ENCODE data around the gene ATL2.

- TF ChIP-seq HDGF (IDR thresholded peaks at IDR 0.05; ENCODE audit: borderline replicate concordance) (no peak), FOXA1 (IDR thresholded peaks at IDR 0.05) (no peak), SP1 (IDR thresholded peaks at IDR 0.05) (no peak), PKNOX1 (IDR thresholded peaks at IDR 0.05) (no peak), BHLHE40 (IDR thresholded peaks at IDR 0.05; ENCODE audit: borderline replicate concordance) (no peak), FOXM1 (IDR thresholded peaks at IDR 0.05; ENCODE audit: borderline replicate concordance) (no peak)
Measured at GRCh38 chr2:38261569-38262068, 115.5 kb downstream of the ATL2 start.

All from HEK293T (cell line).